Measurements from ENCODE around the gene SETBP1.

SETBP1 gene

GRCh38 chr18:44680273-44681075 is at the start of gene SETBP1:
SETBP1 (plus strand) TSS chr18:44680888; CDS start chr18:44701347, 20,459 bp downstream.
- peak; percentile 42 to 47 for DNase-seq (ENCODE audit: low read depth in 2 of 2)

GRCh38 chr18:44632469-44633145 is 48.1 kb upstream of the SETBP1 start:
- DNase-seq (ENCODE audit: low read depth in 2 of 2) = no peak

- no peak for DNase-seq (ENCODE audit: low read depth in 2 of 2)
Measured at GRCh38 chr18:44635546-44635945, 45.1 kb upstream of the SETBP1 start.

GRCh38 chr18:44636241-44636640 is 44.4 kb upstream of the SETBP1 start:
- DNase-seq (ENCODE audit: low read depth in 2 of 2) = no peak

GRCh38 chr18:44637210-44638033 is 43.3 kb upstream of the SETBP1 start:
- peak in 1 of 2 experiments; percentile 4 for DNase-seq (ENCODE audit: low read depth in 2 of 2)

GRCh38 chr18:44638034-44638540 is 42.6 kb upstream of the SETBP1 start:
- DNase-seq (ENCODE audit: low read depth in 2 of 2) = no peak

GRCh38 chr18:44638811-44639210 is 41.9 kb upstream of the SETBP1 start:
- DNase-seq (ENCODE audit: low read depth in 2 of 2) = no peak

- DNase-seq (ENCODE audit: low read depth in 2 of 2) = no peak
Measured at GRCh38 chr18:44643004-44643403, 37.7 kb upstream of the SETBP1 start.

GRCh38 chr18:44651478-44651877 is 29.2 kb upstream of the SETBP1 start:
- DNase-seq (ENCODE audit: low read depth in 2 of 2) = peak; percentile 68

- DNase-seq (ENCODE audit: low read depth in 2 of 2) = no peak
Measured at GRCh38 chr18:44651918-44652572, 28.6 kb upstream of the SETBP1 start.

GRCh38 chr18:44652722-44653121 is 28.0 kb upstream of the SETBP1 start:
- no peak for DNase-seq (ENCODE audit: low read depth in 2 of 2)

- peak; percentile 36 to 45 for DNase-seq (ENCODE audit: low read depth in 2 of 2)
Measured at GRCh38 chr18:44654573-44654972, 26.1 kb upstream of the SETBP1 start.

- no peak for DNase-seq (ENCODE audit: low read depth in 2 of 2)
Measured at GRCh38 chr18:44655435-44655834, 25.3 kb upstream of the SETBP1 start.

- no peak for DNase-seq (ENCODE audit: low read depth in 2 of 2)
Measured at GRCh38 chr18:44659771-44660170, 20.9 kb upstream of the SETBP1 start.

GRCh38 chr18:44668270-44668975 is 12.3 kb upstream of the SETBP1 start:
- DNase-seq (ENCODE audit: low read depth in 2 of 2) = no peak

- no peak for DNase-seq (ENCODE audit: low read depth in 2 of 2)
Measured at GRCh38 chr18:44671914-44672313, 8.8 kb upstream of the SETBP1 start.

GRCh38 chr18:44672506-44672905 is 8.2 kb upstream of the SETBP1 start:
- no peak for DNase-seq (ENCODE audit: low read depth in 2 of 2)

- DNase-seq (ENCODE audit: low read depth in 2 of 2) = no peak
Measured at GRCh38 chr18:44673256-44673880, 7.3 kb upstream of the SETBP1 start.

- no peak for DNase-seq (ENCODE audit: low read depth in 2 of 2)
Measured at GRCh38 chr18:44677933-44678332, 2.8 kb upstream of the SETBP1 start.

GRCh38 chr18:44678725-44679055 is 2.0 kb upstream of the SETBP1 start:
- DNase-seq (ENCODE audit: low read depth in 2 of 2) = no peak

Data from fibroblast of skin of left biceps (primary cell).